Measurements from ENCODE around the gene CATSPER1. TPM values are rescaled to one million over a fixed set of nuclear protein-coding genes. Genes with fewer than 3 reads are reported as not detected.
A peak's percentile ranks its signal among the peaks of the same experiment; 100 is the strongest.

Gene CATSPER1
- total RNA-seq, 1 experiment from 2014 or later, result 2.4 TPM

GRCh38 chr11:66015454-66015881, 10.8 kb downstream of the CATSPER1 start:
- H3K27ac ChIP-seq (ENCODE audit: low read depth, low read length), result peak overlapping the region; percentile 98
- no peaks in the 10 kb centered on the region for H3K36me3 ChIP-seq (ENCODE audit: control insufficient read depth in 1 of 2, insufficient read depth in 2 of 2, low read length in 2 of 2)
- H3K79me2 ChIP-seq (ENCODE audit: insufficient read depth, low read length), result peaks cover 11% of the 10 kb centered on the region; the same call in 1 of the 2 replicates
- intact Hi-C loops (cut with micrococcal nuclease), result no loop called here
- peak overlapping the region; percentile 67 for H3K4me2 ChIP-seq (ENCODE audit: low read length)
- POLR2A ChIA-PET, result no interaction called here
- no peaks in the 10 kb centered on the region for H3K27me3 ChIP-seq (ENCODE audit: insufficient read depth, low read length)
- DNase-seq (ENCODE audit: low read depth, low spot score) (peak; percentile 56), ATAC-seq (peak; percentile 61)
- H3K9me3 ChIP-seq (ENCODE audit: control insufficient read depth in 1 of 2, insufficient read depth in 1 of 2, low read depth in 1 of 2, low read length in 2 of 2), result no peaks in the 10 kb centered on the region
- CTCF ChIA-PET, result interaction anchor here (0.5 kb wide), 1 partner anchor 246 kb away, joined by 5 read pairs; no protein-coding TSS in a partner anchor
- BruUV-seq (replicated peaks), result no TSS peak
- peaks cover 56 to 94% of the 10 kb centered on the region in 2 experiments for H3K4me1 ChIP-seq (ENCODE audit: control insufficient read depth in 1 of 2, insufficient read depth in 2 of 2, low read length in 2 of 2)
- no peaks in the 10 kb centered on the region for H3K9me2 ChIP-seq (ENCODE audit: insufficient read depth)
- RAD21 ChIA-PET (ENCODE audit: low non-redundant PET in 1 of 2, low total read pairs in 2 of 2, uncharacterized antibody in 2 of 2, unreplicated experiment in 2 of 2), result no interaction called here
- H2AFZ ChIP-seq (ENCODE audit: low read depth, low read length, poor library complexity, severe bottlenecking), result no peak overlapping the region
- peak overlapping the region; percentile 10 to 37 for H3K4me3 ChIP-seq (replicated peaks in 1 of 2; ENCODE audit: low read depth in 1 of 2, low read length in 2 of 2)
- H3K9ac ChIP-seq (ENCODE audit: low read length), result peak overlapping the region; percentile 60
- H4K20me1 ChIP-seq (ENCODE audit: insufficient read depth), result no peaks in the 10 kb centered on the region
- TF ChIP-seq ZFX (IDR thresholded peaks at IDR 0.05), result peak; percentile 53; the same call in 1 of the 2 replicates
- TF ChIP-seq POLR2A (IDR thresholded peaks at IDR 0.05; ENCODE audit: borderline replicate concordance, extremely low read depth, insufficient read depth, insufficient read length), result no peak

GRCh38 chr11:66014804-66015453, 11.3 kb downstream of the CATSPER1 start:
- Histone ChIP-seq H3K27me3 (ENCODE audit: insufficient read depth, low read length) (no peaks in the 10 kb centered on the region), H3K9ac (ENCODE audit: low read length) (peak overlapping the region; percentile 60), H3K4me3 (replicated peaks in 1 of 2; ENCODE audit: low read depth in 1 of 2, low read length in 2 of 2) (peak overlapping the region in 1 of 2 experiments; percentile 37; a peak in 2 of 4 replicates), H3K9me2 (ENCODE audit: insufficient read depth) (no peaks in the 10 kb centered on the region), H3K36me3 (ENCODE audit: control insufficient read depth in 1 of 2, insufficient read depth in 2 of 2, low read length in 2 of 2) (no peaks in the 10 kb centered on the region), H2AFZ (ENCODE audit: low read depth, low read length, poor library complexity, severe bottlenecking) (no peak overlapping the region), H3K4me2 (ENCODE audit: low read length) (peak overlapping the region; percentile 67), H4K20me1 (ENCODE audit: insufficient read depth) (no peaks in the 10 kb centered on the region), H3K9me3 (ENCODE audit: control insufficient read depth in 1 of 2, insufficient read depth in 1 of 2, low read depth in 1 of 2, low read length in 2 of 2) (no peaks in the 10 kb centered on the region), H3K79me2 (ENCODE audit: insufficient read depth, low read length) (peaks cover 11% of the 10 kb centered on the region; the same call in 1 of the 2 replicates), H3K4me1 (ENCODE audit: control insufficient read depth in 1 of 2, insufficient read depth in 2 of 2, low read length in 2 of 2) (peaks cover 58 to 94% of the 10 kb centered on the region in 2 experiments), H3K27ac (ENCODE audit: low read depth, low read length) (peak overlapping the region; percentile 98)
- RAD21 ChIA-PET (ENCODE audit: low non-redundant PET in 1 of 2, low total read pairs in 2 of 2, uncharacterized antibody in 2 of 2, unreplicated experiment in 2 of 2), result no interaction called here
- CTCF ChIA-PET, result interaction anchor here (0.5 kb wide), 1 partner anchor 245 kb away, joined by 5 read pairs; no protein-coding TSS in a partner anchor
- intact Hi-C loops (cut with micrococcal nuclease), result no loop called here
- TF ChIP-seq TCF7L2 (IDR thresholded peaks at IDR 0.05; ENCODE audit: borderline replicate concordance, extremely low read depth, insufficient read depth, insufficient read length) (no peak), ZFX (IDR thresholded peaks at IDR 0.05) (peak; percentile 71)
- ATAC-seq, result peak; percentile 19
- no peak for DNase-seq (ENCODE audit: low read depth, low spot score)
- POLR2A ChIA-PET, result interaction anchor here (0.7 kb wide), 1 partner anchor 54 kb away, joined by 3 read pairs; no protein-coding TSS in a partner anchor
- BruUV-seq (replicated peaks), result TSS peak; percentile 52

All from HCT116 (cell line).